WTC11 (cell line): ENCODE measurements around the gene TEDC2. TPM values are rescaled to one million over a fixed set of nuclear protein-coding genes. Genes with fewer than 3 reads are reported as not detected.
A peak's percentile ranks its signal among the peaks of the same experiment; 100 is the strongest.

Source experiments
- ATAC-seq: fragments of 200-7000 bp; cut with Tn5 transposase; 2 replicates; pipeline ENCODE4 v1.10.0; 2021; ENCODE audit warnings: mild to moderate bottlenecking, moderate library complexity
- CTCF ChIA-PET: fragments of 300-600 bp; sonication (Branson Sonifier 250); formaldehyde crosslinking; loops from one replicate; lab custom pipeline; 2021; ENCODE audit warnings: antibody characterized with exemption; lab: Charles Lee
- POLR2A ChIA-PET: fragments of 350-600 bp; sonication (Branson Sonifier 250); formaldehyde crosslinking; loops from one replicate; lab custom pipeline; 2021; ENCODE audit warnings: antibody characterized with exemption; lab: Charles Lee
- DNase-seq: peaks from one replicate; pipeline ENCODE4 v3.0.0; 2021; ENCODE audit warnings: low spot score
- H3K27ac Mint-ChIP-seq: 2 replicates; pipeline ENCODE4 v1.8.0; 2021; ENCODE audit warnings: mixed read lengths
- H3K27me3 Mint-ChIP-seq: 2 replicates; pipeline ENCODE4 v1.8.0; 2021; ENCODE audit warnings: low read depth, mild to moderate bottlenecking, moderate library complexity, mixed read lengths
- H3K36me3 Mint-ChIP-seq: 2 replicates; pipeline ENCODE4 v1.8.0; 2021; ENCODE audit warnings: mixed read lengths
- H3K4me1 Mint-ChIP-seq: 2 replicates; pipeline ENCODE4 v1.8.0; 2022; ENCODE audit warnings: mixed read lengths
- H3K4me3 Mint-ChIP-seq: 2 replicates; pipeline ENCODE4 v1.8.0; 2021; ENCODE audit warnings: mild to moderate bottlenecking, moderate library complexity, mixed read lengths
- H3K9me3 Mint-ChIP-seq: 2 replicates; pipeline ENCODE4 v1.8.0; 2021; ENCODE audit warnings: mixed read lengths
- CREB1 ChIP-seq: sonication (generic); formaldehyde crosslinking; IDR thresholded peaks from 2 replicates; pipeline ENCODE4 v1.8.0; 2023; ENCODE audit warnings: mild to moderate bottlenecking, missing genetic modification reagents
- E2F5 ChIP-seq: sonication (generic); formaldehyde crosslinking; IDR thresholded peaks from 2 replicates; pipeline ENCODE4 v1.8.1; 2022; ENCODE audit warnings: mild to moderate bottlenecking, moderate library complexity, missing genetic modification reagents
- ELF4 ChIP-seq: sonication (generic); formaldehyde crosslinking; IDR thresholded peaks from 2 replicates; pipeline ENCODE4 v1.8.1; 2022; ENCODE audit warnings: low read depth, mild to moderate bottlenecking, moderate library complexity, missing genetic modification reagents
- FOXJ3 ChIP-seq: sonication (generic); formaldehyde crosslinking; IDR thresholded peaks from 2 replicates; pipeline ENCODE4 v1.9.0; 2021; ENCODE audit warnings: missing genetic modification reagents, mild to moderate bottlenecking, borderline replicate concordance
- GRHL2 ChIP-seq: fragments of 250-450 bp; sonication (Bioruptor Pico); IDR thresholded peaks from 2 replicates; pipeline ENCODE4 v1.8.0; 2022; ENCODE audit warnings: mild to moderate bottlenecking, moderate library complexity; ENCODE audit not compliant: insufficient replicate concordance, severe bottlenecking
- KAT7 ChIP-seq: sonication (generic); formaldehyde crosslinking; IDR thresholded peaks from 2 replicates; pipeline ENCODE4 v1.8.1; 2023; ENCODE audit warnings: missing genetic modification reagents, mild to moderate bottlenecking, borderline replicate concordance
- NFATC4 ChIP-seq: fragments of 250-450 bp; sonication (Bioruptor Pico); IDR thresholded peaks from 2 replicates; pipeline ENCODE4 v1.9.0; 2021; ENCODE audit warnings: mild to moderate bottlenecking
- NFE2L1 ChIP-seq: sonication (generic); formaldehyde crosslinking; IDR thresholded peaks from 2 replicates; pipeline ENCODE4 v1.8.1; 2023; ENCODE audit warnings: missing genetic modification reagents
- NR1H2 ChIP-seq: sonication (generic); formaldehyde crosslinking; IDR thresholded peaks from 2 replicates; pipeline ENCODE4 v1.9.0; 2021; ENCODE audit warnings: mild to moderate bottlenecking, moderate library complexity, missing genetic modification reagents
- PRRX2 ChIP-seq: fragments of 250-450 bp; sonication (Bioruptor Pico); IDR thresholded peaks from 2 replicates; pipeline ENCODE4 v1.8.0; 2021; ENCODE audit warnings: mild to moderate bottlenecking
- RORB ChIP-seq: fragments of 250-450 bp; sonication (Bioruptor Pico); IDR thresholded peaks from 2 replicates; pipeline ENCODE4 v1.9.0; 2021; ENCODE audit warnings: mild to moderate bottlenecking
- SMAD3 ChIP-seq: sonication (generic); formaldehyde crosslinking; IDR thresholded peaks from 2 replicates; pipeline ENCODE4 v1.8.0; 2022; ENCODE audit warnings: missing genetic modification reagents, mild to moderate bottlenecking, borderline replicate concordance
- SOX15 ChIP-seq: fragments of 250-450 bp; sonication (Bioruptor Pico); IDR thresholded peaks from 2 replicates; pipeline ENCODE4 v1.9.0; 2021; ENCODE audit warnings: mild to moderate bottlenecking
- STAT6 ChIP-seq: sonication (generic); formaldehyde crosslinking; conservative IDR thresholded peaks from 2 replicates; pipeline ENCODE4 v1.8.1; 2023; ENCODE audit warnings: mild to moderate bottlenecking, low read depth, missing genetic modification reagents, moderate library complexity
- ZMAT4 ChIP-seq: fragments of 250-450 bp; sonication (Bioruptor Pico); IDR thresholded peaks from 2 replicates; pipeline ENCODE4 v1.9.0; 2021; ENCODE audit warnings: mild to moderate bottlenecking
- ZNF232 ChIP-seq: sonication (generic); formaldehyde crosslinking; IDR thresholded peaks from 2 replicates; pipeline ENCODE4 v1.8.0; 2022; ENCODE audit warnings: mild to moderate bottlenecking, missing genetic modification reagents
- ZNF263 ChIP-seq: sonication (generic); formaldehyde crosslinking; IDR thresholded peaks from 2 replicates; pipeline ENCODE4 v1.8.1; 2022; ENCODE audit warnings: low read depth, mild to moderate bottlenecking, moderate library complexity, missing genetic modification reagents
- ZNF281 ChIP-seq: sonication (generic); formaldehyde crosslinking; IDR thresholded peaks from 2 replicates; pipeline ENCODE4 v1.8.0; 2023; ENCODE audit warnings: mild to moderate bottlenecking, missing genetic modification reagents
- ZNF396 ChIP-seq: fragments of 250-450 bp; sonication (Bioruptor Pico); IDR thresholded peaks from 2 replicates; pipeline ENCODE4 v1.8.0; 2021; ENCODE audit warnings: mild to moderate bottlenecking, moderate library complexity, borderline replicate concordance
- ZNF423 ChIP-seq: fragments of 250-450 bp; sonication (Bioruptor Pico); IDR thresholded peaks from 2 replicates; pipeline ENCODE4 v2.1.2; 2022; ENCODE audit warnings: mild to moderate bottlenecking, moderate library complexity
- ZNF671 ChIP-seq: fragments of 250-450 bp; sonication (Bioruptor Pico); IDR thresholded peaks from 2 replicates; pipeline ENCODE4 v1.8.0; 2021; ENCODE audit warnings: mild to moderate bottlenecking
- total RNA-seq: library from RNA; stranded (reverse); gene quantifications from 3 replicates; pipeline ENCODE4 v1.2.3, GENCODE V29; 2021
- TF ChIP-seq, protein P1 (sequence below): sonication (generic); formaldehyde crosslinking; IDR thresholded peaks from 2 replicates; pipeline ENCODE4 v1.8.1; 2023; ENCODE audit warnings: mild to moderate bottlenecking, missing genetic modification reagents
- TF ChIP-seq, protein P2 (sequence below): sonication (generic); formaldehyde crosslinking; IDR thresholded peaks from 2 replicates; pipeline ENCODE4 v1.8.1; 2023; ENCODE audit warnings: mild to moderate bottlenecking, moderate library complexity, missing genetic modification reagents
- TF ChIP-seq, protein P3 (sequence below): sonication (generic); formaldehyde crosslinking; IDR thresholded peaks from 2 replicates; pipeline ENCODE4 v1.8.1; 2022; ENCODE audit warnings: mild to moderate bottlenecking, missing genetic modification reagents, moderate library complexity, borderline replicate concordance

TEDC2 gene
- total RNA-seq, 1 experiment from 2014 or later = 61.6 TPM

DNA sequence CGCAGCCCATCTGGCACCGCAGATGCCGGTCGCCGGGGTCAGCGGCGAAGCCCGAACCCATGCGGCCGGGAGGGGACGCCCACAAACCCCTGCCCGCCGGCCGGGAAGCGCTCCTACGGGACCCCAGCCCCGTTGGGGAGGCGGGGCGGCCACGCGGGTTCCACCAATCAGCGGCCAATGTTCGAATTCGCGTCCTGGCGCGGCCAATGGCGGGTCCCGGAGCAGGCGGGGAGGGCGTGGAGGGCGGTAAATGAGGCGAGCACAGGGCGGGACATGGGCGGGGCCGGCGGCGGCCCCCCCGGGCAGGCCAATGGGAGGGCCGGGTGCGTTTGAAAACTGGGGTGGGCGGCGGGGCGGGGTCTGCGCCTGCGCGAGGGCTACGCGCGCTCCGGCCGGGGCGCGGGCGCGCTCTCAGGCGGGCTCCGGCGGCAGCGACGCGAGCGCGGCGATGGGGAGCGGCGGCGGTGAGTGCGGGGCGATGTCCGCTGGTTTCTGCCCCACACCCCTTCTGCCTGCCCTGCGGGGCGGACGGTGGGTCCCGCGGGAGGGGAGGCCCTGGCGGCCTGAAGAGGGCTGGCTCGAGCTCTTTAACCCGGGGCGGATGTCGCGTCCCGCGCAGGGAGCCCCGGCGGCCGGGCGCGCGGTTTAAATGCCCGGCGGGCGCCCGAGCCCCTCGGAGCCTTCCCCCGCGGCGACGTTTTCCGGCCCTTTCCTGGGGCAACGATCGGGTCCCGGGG lies 30.7 kb upstream of the TEDC2 start, which contains the start of gene CCNF:
Gene CCNF (plus strand): TSS at position 414 of the 737 bp plus-strand sequence. CDS start 35 bp downstream, at position 449.
- no peaks in the 10 kb centered on the region for H3K9me3 Mint-ChIP-seq
- ATAC-seq = peak; percentile 92
- POLR2A ChIA-PET = interaction anchor here (0.9 to 1.3 kb wide), 3 partner anchors 11 to 46 kb away, joined by 3 to 5 read pairs (median 4); partner anchors contain the start of genes TBC1D24 and TEDC2
- H3K27me3 Mint-ChIP-seq = peaks cover 11% of the 10 kb centered on the region
- CTCF ChIA-PET = interaction anchor here (0.5 to 3.7 kb wide), 15 partner anchors 8 to 235 kb away, joined by 3 to 32 read pairs (median 4); partner anchors contain the start of genes ABCA3, ECI1 and TEDC2
- H3K4me3 Mint-ChIP-seq = peak within 1 kb of the TSS; percentile 99
- peaks cover 32% of the 10 kb centered on the region for H3K36me3 Mint-ChIP-seq
- DNase-seq = peak; percentile 99
- peaks cover 23% of the 10 kb centered on the region for H3K4me1 Mint-ChIP-seq
- H3K27ac Mint-ChIP-seq = peak within 1 kb of the TSS; percentile 40
- TF ChIP-seq, protein P1, sequence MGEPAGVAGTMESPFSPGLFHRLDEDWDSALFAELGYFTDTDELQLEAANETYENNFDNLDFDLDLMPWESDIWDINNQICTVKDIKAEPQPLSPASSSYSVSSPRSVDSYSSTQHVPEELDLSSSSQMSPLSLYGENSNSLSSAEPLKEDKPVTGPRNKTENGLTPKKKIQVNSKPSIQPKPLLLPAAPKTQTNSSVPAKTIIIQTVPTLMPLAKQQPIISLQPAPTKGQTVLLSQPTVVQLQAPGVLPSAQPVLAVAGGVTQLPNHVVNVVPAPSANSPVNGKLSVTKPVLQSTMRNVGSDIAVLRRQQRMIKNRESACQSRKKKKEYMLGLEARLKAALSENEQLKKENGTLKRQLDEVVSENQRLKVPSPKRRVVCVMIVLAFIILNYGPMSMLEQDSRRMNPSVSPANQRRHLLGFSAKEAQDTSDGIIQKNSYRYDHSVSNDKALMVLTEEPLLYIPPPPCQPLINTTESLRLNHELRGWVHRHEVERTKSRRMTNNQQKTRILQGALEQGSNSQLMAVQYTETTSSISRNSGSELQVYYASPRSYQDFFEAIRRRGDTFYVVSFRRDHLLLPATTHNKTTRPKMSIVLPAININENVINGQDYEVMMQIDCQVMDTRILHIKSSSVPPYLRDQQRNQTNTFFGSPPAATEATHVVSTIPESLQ (CRISPR knock-in tag) = no peak
- peak; percentile 94; the same call in 1 of the 2 replicates for TF ChIP-seq ZNF281 (CRISPR knock-in tag)
- peak; percentile 76 for TF ChIP-seq E2F5 (CRISPR knock-in tag)
- TF ChIP-seq STAT6 (CRISPR knock-in tag) = no peak
- TF ChIP-seq ELF4 (CRISPR knock-in tag) = peak; percentile 95; the same call in 1 of the 2 replicates
- no peak for TF ChIP-seq ZMAT4 (CRISPR knock-in tag)
- no peak for TF ChIP-seq RORB
- TF ChIP-seq ZNF396 (CRISPR knock-in tag) = no peak
- peak; percentile 88; the same call in 1 of the 2 replicates for TF ChIP-seq CREB1 (CRISPR knock-in tag)
- no peak for TF ChIP-seq KAT7 (CRISPR knock-in tag)
- TF ChIP-seq PRRX2 (CRISPR knock-in tag) = no peak
- TF ChIP-seq NR1H2 = peak; percentile 23; the same call in 1 of the 2 replicates
- no peak for TF ChIP-seq GRHL2 (CRISPR knock-in tag)
- TF ChIP-seq, protein P2, sequence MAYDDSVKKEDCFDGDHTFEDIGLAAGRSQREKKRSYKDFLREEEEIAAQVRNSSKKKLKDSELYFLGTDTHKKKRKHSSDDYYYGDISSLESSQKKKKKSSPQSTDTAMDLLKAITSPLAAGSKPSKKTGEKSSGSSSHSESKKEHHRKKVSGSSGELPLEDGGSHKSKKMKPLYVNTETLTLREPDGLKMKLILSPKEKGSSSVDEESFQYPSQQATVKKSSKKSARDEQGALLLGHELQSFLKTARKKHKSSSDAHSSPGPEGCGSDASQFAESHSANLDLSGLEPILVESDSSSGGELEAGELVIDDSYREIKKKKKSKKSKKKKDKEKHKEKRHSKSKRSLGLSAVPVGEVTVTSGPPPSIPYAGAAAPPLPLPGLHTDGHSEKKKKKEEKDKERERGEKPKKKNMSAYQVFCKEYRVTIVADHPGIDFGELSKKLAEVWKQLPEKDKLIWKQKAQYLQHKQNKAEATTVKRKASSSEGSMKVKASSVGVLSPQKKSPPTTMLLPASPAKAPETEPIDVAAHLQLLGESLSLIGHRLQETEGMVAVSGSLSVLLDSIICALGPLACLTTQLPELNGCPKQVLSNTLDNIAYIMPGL (CRISPR knock-in tag) = no peak; the same call in 1 of the 2 replicates
- TF ChIP-seq ZNF671 (CRISPR knock-in tag) = no peak
- no peak for TF ChIP-seq FOXJ3 (CRISPR knock-in tag)
- TF ChIP-seq NFATC4 (CRISPR knock-in tag) = no peak
- TF ChIP-seq SOX15 = no peak
- TF ChIP-seq, protein P3, sequence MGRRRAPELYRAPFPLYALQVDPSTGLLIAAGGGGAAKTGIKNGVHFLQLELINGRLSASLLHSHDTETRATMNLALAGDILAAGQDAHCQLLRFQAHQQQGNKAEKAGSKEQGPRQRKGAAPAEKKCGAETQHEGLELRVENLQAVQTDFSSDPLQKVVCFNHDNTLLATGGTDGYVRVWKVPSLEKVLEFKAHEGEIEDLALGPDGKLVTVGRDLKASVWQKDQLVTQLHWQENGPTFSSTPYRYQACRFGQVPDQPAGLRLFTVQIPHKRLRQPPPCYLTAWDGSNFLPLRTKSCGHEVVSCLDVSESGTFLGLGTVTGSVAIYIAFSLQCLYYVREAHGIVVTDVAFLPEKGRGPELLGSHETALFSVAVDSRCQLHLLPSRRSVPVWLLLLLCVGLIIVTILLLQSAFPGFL = 0 out of 2 replicates have a peak, but pooled peaks have one; percentile 62
- no peak for TF ChIP-seq ZNF423
- 0 out of 2 replicates have a peak, but pooled peaks have one; percentile 65 for TF ChIP-seq NFE2L1 (CRISPR knock-in tag)
- TF ChIP-seq ZNF232 (CRISPR knock-in tag) = no peak
- TF ChIP-seq SMAD3 (CRISPR knock-in tag) = no peak; the same call in 1 of the 2 replicates
- 0 out of 2 replicates have a peak, but pooled peaks have one; percentile 23 for TF ChIP-seq ZNF263
